ENCODE measurements around the gene POP7.
"Not testable (repeated sequence)": the region's sequence is repeated elsewhere in the genome, so short reads cannot be mapped to it uniquely, and the experiment has no call there.

POP7 gene

GRCh38 chr7:100692578-100692961 lies 13.4 kb upstream of the POP7 start:
- no peak for DNase-seq

GRCh38 chr7:100693312-100694097 lies 12.4 kb upstream of the POP7 start:
- DNase-seq, result no peak

- peak; percentile 64 to 71 for DNase-seq
Measured at GRCh38 chr7:100694098-100694745, 11.7 kb upstream of the POP7 start, which contains the start of gene GIGYF1. GIGYF1 (minus strand) TSS chr7:100694250; CDS start chr7:100688238, 6,012 bp downstream.

GRCh38 chr7:100696123-100696521 lies 9.8 kb upstream of the POP7 start:
- no peak for DNase-seq

GRCh38 chr7:100699018-100699417 lies 6.9 kb upstream of the POP7 start:
- no peak for DNase-seq

- not testable (repeated sequence) for DNase-seq
Measured at GRCh38 chr7:100701089-100701488, 4.8 kb upstream of the POP7 start.

- DNase-seq, result peak; percentile 84 to 89
Measured at GRCh38 chr7:100705320-100705752, 585 bp upstream of the POP7 start.

- DNase-seq, result no peak
Measured at GRCh38 chr7:100706672-100707311, 871 bp downstream of the POP7 start.

- DNase-seq, result no peak
Measured at GRCh38 chr7:100708395-100708794, 2.5 kb downstream of the POP7 start.

- no peak for DNase-seq
Measured at GRCh38 chr7:100710452-100710851, 4.5 kb downstream of the POP7 start.

- DNase-seq, result no peak
Measured at GRCh38 chr7:100711369-100711768, 5.4 kb downstream of the POP7 start.

GRCh38 chr7:100714725-100715124 lies 8.8 kb downstream of the POP7 start:
- no peak for DNase-seq

- DNase-seq, result not testable (repeated sequence)
Measured at GRCh38 chr7:100717073-100717472, 11.2 kb downstream of the POP7 start.

GRCh38 chr7:100719523-100720278 lies 13.8 kb downstream of the POP7 start:
- no peak for DNase-seq

- DNase-seq, result no peak
Measured at GRCh38 chr7:100720279-100720670, 14.4 kb downstream of the POP7 start, which contains the start of gene EPO. EPO (plus strand) TSS chr7:100720468; CDS start chr7:100720981, 513 bp downstream.

GRCh38 chr7:100720671-100721504 lies 15.0 kb downstream of the POP7 start:
- no peak for DNase-seq

- no peak for DNase-seq
Measured at GRCh38 chr7:100721505-100721812, 15.5 kb downstream of the POP7 start.

GRCh38 chr7:100722480-100723212 lies 16.7 kb downstream of the POP7 start:
- no peak for DNase-seq

- DNase-seq, result no peak
Measured at GRCh38 chr7:100723732-100724275, 17.9 kb downstream of the POP7 start.

GRCh38 chr7:100724364-100724763 lies 18.4 kb downstream of the POP7 start:
- not testable (repeated sequence) for DNase-seq

Measured in activated CD4-positive, alpha-beta T cell treated with anti-CD3 and anti-CD28 coated beads, Interleukin-2, amount 50 U/mL, for 48 hours (primary cell).